Skeletal muscle satellite cell (primary cell): ENCODE results near the gene GLCCI1.

ENCODE experiments used
- H3K27me3 ChIP-seq: 2 replicates; pipeline ENCODE4 v1.7.0; 2013; ENCODE audit warnings: low read length; ENCODE audit not compliant: control insufficient read depth, insufficient read depth
- H3K36me3 ChIP-seq: 2 replicates; pipeline ENCODE4 v1.7.0; 2013; ENCODE audit warnings: mild to moderate bottlenecking, control low read depth, low read length; ENCODE audit not compliant: insufficient read depth
- H3K4me1 ChIP-seq: 2 replicates; pipeline ENCODE4 v1.7.0; 2013; ENCODE audit warnings: low read length; ENCODE audit not compliant: control insufficient read depth, insufficient read depth
- H3K4me2 ChIP-seq: 2 replicates; pipeline ENCODE4 v1.7.0; 2013; ENCODE audit warnings: mild to moderate bottlenecking, low read length
- H3K4me3 ChIP-seq: 2 replicates; pipeline ENCODE4 v1.7.0; 2013; ENCODE audit warnings: low read length
- H3K9ac ChIP-seq: 2 replicates; pipeline ENCODE4 v1.7.0; 2013; ENCODE audit warnings: mild to moderate bottlenecking, low read depth, low read length, moderate library complexity
- H3K9me3 ChIP-seq: replicated peaks from 2 replicates; pipeline ENCODE4 v1.7.0; 2013; ENCODE audit warnings: mild to moderate bottlenecking, control low read depth, low read length

GLCCI1 gene

DNA sequence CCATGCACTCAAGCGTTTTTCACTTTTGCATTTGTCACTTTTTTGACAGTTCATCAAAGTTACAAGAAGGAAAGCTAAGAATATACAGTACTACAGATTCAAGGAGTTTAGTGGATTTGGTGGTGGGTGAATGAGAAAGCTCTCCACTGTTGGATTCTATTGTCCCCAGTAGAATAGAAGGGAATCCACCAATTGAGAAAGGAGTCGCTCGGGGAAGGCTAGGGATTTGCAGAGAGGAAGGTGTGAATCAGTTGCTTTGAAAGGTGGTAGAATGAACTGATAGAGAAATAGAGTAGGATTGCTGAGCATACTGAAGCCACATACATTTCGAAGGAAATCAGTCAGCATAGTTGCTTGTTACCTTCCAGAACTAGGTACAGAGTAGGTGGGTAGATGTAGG, 33.7 kb upstream of the GLCCI1 start:
- Histone ChIP-seq H3K36me3 (no peaks in the 10 kb centered on the region), H3K9me3 (no peaks in the 10 kb centered on the region), H3K4me1 (no peaks in the 10 kb centered on the region), H3K4me3 (no peak overlapping the region), H3K9ac (no peak overlapping the region), H3K4me2 (no peak overlapping the region), H3K27me3 (no peaks in the 10 kb centered on the region)

DNA sequence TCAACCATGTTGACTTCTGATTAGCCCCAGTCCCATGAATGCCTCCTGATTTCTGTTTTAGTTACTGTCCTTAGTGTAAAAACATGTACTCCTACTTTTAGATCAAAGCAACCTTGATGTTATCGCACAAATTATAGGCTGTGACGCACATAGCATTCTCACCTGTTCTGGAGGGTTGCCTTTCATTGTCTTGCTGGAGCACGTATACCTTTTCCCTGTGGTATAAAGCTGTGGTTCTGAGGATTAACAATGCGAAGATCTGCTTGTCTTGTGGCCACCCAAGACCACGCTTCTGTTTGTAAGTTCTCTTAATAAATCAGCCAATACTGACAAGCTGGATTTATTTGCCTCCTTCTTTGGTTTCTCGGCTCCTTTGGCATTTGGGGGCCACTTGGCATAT, 30.1 kb upstream of the GLCCI1 start:
- Histone ChIP-seq H3K4me3 (no peak overlapping the region), H3K9me3 (no peaks in the 10 kb centered on the region), H3K9ac (no peak overlapping the region), H3K27me3 (no peaks in the 10 kb centered on the region), H3K36me3 (no peaks in the 10 kb centered on the region), H3K4me2 (no peak overlapping the region), H3K4me1 (no peaks in the 10 kb centered on the region)

DNA sequence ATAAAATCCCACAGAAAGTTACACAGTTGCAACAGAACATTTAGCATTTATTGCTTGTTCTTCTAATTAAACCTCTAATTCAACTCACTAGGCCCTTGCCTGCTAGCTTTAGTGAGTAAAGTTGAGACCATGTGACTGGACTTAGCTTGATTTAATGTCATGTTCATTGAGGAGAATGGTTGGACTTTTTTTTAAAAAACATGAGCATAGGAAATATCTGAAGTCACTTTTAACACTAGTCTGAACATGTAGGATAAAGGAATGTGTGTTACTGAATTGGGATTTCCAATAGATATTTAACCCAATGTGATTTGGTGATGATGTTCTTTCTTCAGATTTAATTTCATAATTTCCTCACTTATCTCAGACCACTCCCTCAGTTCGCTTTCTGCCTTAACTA, 24.6 kb upstream of the GLCCI1 start:
- Histone ChIP-seq H3K9me3 (no peaks in the 10 kb centered on the region), H3K4me2 (no peak overlapping the region), H3K36me3 (no peaks in the 10 kb centered on the region), H3K4me3 (no peak overlapping the region), H3K4me1 (no peaks in the 10 kb centered on the region), H3K9ac (no peak overlapping the region), H3K27me3 (no peaks in the 10 kb centered on the region)

DNA sequence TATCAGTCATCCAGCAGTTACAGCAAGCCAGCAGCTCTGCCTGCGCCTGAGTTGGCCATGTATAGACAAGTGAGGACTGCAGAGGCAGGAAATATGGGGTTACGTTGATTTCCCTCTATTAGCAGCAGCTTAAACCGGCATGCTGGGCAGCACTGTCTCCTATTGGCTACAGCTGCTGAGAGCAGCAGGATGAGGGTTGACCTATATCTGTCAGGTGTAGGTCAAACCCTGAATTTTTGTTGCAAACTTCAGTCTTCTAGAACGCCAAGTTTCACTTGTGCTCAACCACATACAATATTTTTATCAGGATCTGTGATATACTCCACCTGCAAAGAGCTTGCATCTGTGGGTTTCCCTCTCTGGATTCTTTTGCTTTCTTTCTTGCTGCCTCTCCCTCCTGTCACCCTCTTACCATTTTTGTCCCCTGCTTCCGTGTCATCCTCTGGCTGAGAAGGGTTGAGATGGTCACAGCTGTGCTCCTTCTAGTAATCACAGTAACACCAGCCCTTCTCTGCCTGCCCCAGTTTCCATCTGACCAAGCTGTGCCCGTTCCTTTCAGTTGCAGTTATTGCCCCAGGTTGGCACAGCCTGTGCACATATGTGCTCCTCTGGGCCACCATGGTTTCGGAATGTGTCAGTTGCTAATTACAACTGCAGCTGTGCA, 23.8 kb upstream of the GLCCI1 start:
- no peak overlapping the region for H3K4me3 ChIP-seq
- no peak overlapping the region for H3K4me2 ChIP-seq
- no peaks in the 10 kb centered on the region for H3K36me3 ChIP-seq
- no peaks in the 10 kb centered on the region for H3K9me3 ChIP-seq
- no peaks in the 10 kb centered on the region for H3K27me3 ChIP-seq
- no peaks in the 10 kb centered on the region for H3K4me1 ChIP-seq
- H3K9ac ChIP-seq = no peak overlapping the region

DNA sequence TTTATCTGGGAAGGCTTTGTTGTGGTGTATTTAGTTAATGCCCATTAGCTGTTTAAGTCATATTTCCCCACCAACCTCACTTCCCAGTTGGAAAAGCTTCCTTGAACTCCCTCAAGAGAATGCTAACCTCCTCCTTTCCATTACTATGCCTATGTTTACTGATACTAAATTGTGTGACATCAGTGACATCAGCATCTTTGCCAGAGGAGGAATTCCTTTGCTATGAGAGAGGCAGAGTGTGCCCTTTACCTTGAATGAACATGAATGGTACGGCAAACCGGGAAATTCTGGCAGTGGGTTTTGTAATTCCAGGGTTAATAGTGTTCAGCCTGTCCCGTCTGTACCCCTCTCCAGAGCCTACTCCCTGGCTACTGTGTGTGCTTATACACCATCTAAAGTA, 22.1 kb upstream of the GLCCI1 start:
- Histone ChIP-seq H3K9ac (no peak overlapping the region), H3K9me3 (no peaks in the 10 kb centered on the region), H3K36me3 (no peaks in the 10 kb centered on the region), H3K4me1 (no peaks in the 10 kb centered on the region), H3K27me3 (no peaks in the 10 kb centered on the region), H3K4me3 (no peak overlapping the region), H3K4me2 (no peak overlapping the region)

DNA sequence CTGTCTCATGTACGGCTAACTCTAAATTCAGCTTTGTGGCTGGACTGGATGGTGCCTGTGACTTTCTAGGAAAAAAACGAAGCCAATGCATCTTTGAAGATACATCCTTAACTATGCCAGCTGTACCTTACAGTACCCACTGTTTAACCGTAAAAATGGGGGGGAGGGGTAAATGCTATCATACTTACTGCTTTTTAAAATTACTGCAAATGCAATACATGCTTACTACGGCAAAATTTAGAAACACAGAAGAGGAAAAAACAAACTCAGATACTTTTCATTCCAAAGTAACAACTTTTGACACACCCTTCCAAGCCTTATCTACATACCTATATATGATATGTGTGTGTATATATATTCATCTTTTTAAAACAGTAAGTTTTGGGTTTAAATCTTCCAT, 20.4 kb upstream of the GLCCI1 start:
- no peak overlapping the region for H3K9ac ChIP-seq
- no peak overlapping the region for H3K4me2 ChIP-seq
- no peaks in the 10 kb centered on the region for H3K36me3 ChIP-seq
- no peaks in the 10 kb centered on the region for H3K4me1 ChIP-seq
- H3K27me3 ChIP-seq = no peaks in the 10 kb centered on the region
- H3K4me3 ChIP-seq = no peak overlapping the region
- H3K9me3 ChIP-seq = no peaks in the 10 kb centered on the region

DNA sequence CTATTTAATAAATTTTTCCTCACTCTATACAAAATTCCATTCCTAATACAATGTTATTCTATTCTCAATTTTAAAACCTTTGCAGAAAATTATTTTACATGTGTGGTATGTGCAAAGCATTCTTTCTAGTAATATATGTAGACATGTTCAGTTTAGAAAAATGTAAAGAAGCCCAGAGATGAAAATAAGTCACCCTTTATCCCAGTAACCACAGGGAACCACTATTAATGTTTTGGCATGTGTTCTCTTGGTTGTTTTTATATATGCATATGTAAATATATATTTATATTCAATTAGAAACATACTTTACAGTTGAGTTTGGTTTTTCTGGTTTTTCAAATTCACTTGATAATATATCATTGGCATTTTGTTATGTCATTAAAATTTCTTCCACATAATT, 14.8 kb upstream of the GLCCI1 start:
- Histone ChIP-seq H3K4me1 (peaks cover 31% of the 10 kb centered on the region), H3K36me3 (no peaks in the 10 kb centered on the region), H3K4me2 (no peak overlapping the region), H3K9me3 (no peaks in the 10 kb centered on the region), H3K27me3 (no peaks in the 10 kb centered on the region), H3K9ac (no peak overlapping the region), H3K4me3 (no peak overlapping the region)

DNA sequence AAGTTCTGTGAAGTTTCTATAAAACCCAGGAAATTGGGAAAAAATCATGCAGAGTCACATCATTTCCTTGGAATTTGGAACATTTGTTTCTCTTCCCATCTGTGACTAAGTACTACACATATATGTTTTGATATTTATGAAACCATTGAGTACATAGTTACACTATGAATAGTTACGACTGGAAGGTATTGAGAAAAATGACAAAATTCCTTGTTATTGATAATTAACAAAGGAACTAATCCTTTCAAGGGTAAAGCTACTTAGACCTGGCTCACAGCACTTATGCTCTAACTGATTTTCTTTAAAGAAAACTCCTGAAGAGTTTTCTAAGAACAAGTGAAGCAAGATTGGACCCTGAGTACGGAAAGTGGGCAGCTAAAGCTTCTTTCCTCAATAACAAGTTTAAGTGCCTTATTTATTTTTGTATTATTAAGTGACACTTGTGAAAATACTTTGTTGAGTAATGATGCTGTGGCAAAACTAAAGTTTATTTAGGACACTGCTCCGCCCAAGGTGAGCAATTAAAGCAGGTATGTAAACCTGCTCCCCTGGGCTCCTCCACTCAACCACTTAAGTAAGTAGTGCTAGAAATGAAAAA, 12.0 kb upstream of the GLCCI1 start:
- no peaks in the 10 kb centered on the region for H3K36me3 ChIP-seq
- H3K9me3 ChIP-seq = no peaks in the 10 kb centered on the region
- H3K27me3 ChIP-seq = no peaks in the 10 kb centered on the region
- peaks cover 31% of the 10 kb centered on the region for H3K4me1 ChIP-seq
- peak overlapping the region; percentile 50 for H3K4me2 ChIP-seq
- peak overlapping the region; percentile 66 for H3K9ac ChIP-seq
- no peak overlapping the region for H3K4me3 ChIP-seq

DNA sequence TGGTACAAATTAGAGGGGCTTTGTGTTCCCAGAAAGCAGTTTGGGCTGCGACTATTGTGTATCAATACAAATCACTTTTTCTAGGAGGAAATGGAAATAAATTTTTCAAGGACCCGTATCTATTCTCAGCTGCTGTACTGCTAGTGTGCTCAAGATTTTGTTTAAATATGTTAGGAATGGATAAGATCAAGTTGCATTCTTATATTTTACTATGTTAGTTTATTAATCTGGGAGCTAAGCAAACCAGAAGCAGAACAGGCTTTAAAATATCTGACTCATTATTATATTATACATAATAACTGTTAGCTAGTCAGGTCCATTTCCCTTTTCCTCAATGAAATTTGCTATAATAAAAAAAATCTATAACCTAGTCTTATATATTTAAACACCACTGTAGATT, 11.1 kb upstream of the GLCCI1 start:
- Histone ChIP-seq H3K4me3 (no peak overlapping the region), H3K27me3 (no peaks in the 10 kb centered on the region), H3K9ac (peak overlapping the region; percentile 6), H3K9me3 (no peaks in the 10 kb centered on the region), H3K4me1 (peaks cover 35% of the 10 kb centered on the region), H3K4me2 (peak overlapping the region; percentile 2), H3K36me3 (no peaks in the 10 kb centered on the region)

DNA sequence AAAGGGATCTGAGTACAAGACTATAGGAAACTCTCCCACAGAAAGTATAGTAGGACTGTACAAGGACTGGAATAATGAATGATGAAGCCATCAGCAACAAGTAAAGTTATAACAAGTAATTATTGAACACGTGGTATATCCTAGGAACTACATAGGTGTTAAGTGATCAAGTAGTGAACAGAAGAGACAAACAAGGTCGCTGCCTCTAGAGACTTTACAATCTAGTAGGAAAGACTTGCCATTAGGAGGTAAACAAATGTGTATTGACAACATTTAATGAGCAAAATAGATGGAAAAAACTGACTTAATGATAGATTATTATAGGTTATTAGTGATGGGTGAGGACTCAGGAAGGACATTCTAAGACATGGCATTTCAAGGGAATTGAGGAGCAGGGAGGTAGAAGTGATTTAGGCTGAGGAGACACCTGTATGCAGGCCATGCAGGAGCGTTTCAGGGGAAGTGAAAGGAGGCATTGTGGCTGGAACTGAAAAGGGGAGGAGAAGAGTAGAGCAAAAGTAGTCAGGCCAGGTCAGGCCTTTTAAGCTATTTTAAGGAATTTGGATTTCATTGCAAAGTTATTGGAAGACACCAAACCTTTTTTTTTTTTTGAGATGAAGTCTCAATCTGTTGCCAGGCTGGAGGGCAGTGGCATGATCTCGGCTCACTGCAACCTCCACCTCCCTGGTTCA, 8.5 kb upstream of the GLCCI1 start:
- Histone ChIP-seq H3K4me3 (no peak overlapping the region), H3K9ac (no peak overlapping the region), H3K27me3 (no peaks in the 10 kb centered on the region), H3K4me2 (no peak overlapping the region), H3K9me3 (no peaks in the 10 kb centered on the region), H3K4me1 (peaks cover 32% of the 10 kb centered on the region), H3K36me3 (no peaks in the 10 kb centered on the region)

DNA sequence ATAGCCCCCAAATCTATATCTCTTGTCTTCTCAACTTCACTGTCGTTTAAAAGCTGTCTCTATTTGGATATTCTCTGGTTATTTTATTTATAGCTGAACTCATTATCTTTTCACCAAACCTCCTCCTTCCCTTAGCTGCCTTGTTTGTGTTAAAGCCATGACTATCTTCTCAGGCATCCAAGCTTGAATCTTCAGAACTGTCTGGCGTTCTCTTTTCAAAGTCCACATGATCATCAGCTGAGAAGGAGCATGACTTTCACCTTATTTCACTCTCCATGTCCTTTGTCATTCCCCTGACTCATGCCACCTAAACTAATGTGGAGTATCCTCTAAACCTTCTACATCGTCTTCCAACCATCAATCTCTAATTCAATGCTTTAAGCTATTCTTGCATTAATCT, 5.7 kb upstream of the GLCCI1 start:
- Histone ChIP-seq H3K4me3 (no peak overlapping the region), H3K9me3 (no peaks in the 10 kb centered on the region), H3K4me1 (peaks cover 12% of the 10 kb centered on the region), H3K36me3 (no peaks in the 10 kb centered on the region), H3K27me3 (no peaks in the 10 kb centered on the region), H3K4me2 (peak overlapping the region; percentile 21), H3K9ac (no peak overlapping the region)

DNA sequence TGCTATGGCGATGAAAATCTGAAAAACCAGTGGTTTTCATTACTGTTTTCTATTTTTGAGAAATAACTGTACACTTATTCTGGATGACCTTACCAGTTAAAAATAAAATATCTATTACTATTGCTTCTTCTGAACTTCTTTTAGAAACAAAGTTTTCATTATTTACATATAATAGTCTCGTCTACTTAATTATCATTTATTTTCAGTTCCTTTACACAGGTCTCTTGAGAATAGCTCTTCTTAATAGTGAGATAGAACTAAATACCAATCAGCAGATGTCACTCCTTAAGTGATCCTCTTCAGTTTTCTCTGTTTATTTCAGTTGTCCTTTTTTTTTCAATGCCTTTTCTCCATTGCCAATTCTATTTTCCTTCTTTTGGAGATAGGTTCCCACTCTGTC, 4.3 kb upstream of the GLCCI1 start:
- Histone ChIP-seq H3K4me3 (no peak overlapping the region), H3K4me1 (peaks cover 17% of the 10 kb centered on the region), H3K36me3 (no peaks in the 10 kb centered on the region), H3K9me3 (no peaks in the 10 kb centered on the region), H3K27me3 (no peaks in the 10 kb centered on the region), H3K9ac (no peak overlapping the region), H3K4me2 (no peak overlapping the region)
